GM12872 (cell line): ENCODE results near the gene RHOT2.

Experiments
- TF ChIP-seq, protein P1 (sequence below): IDR thresholded peaks from 3 replicates; pipeline ENCODE4 v1.5.1; 2011; ENCODE audit warnings: low read depth, mild to moderate bottlenecking, low read length, moderate library complexity; ENCODE audit not compliant: insufficient read depth

RHOT2 gene

DNA sequence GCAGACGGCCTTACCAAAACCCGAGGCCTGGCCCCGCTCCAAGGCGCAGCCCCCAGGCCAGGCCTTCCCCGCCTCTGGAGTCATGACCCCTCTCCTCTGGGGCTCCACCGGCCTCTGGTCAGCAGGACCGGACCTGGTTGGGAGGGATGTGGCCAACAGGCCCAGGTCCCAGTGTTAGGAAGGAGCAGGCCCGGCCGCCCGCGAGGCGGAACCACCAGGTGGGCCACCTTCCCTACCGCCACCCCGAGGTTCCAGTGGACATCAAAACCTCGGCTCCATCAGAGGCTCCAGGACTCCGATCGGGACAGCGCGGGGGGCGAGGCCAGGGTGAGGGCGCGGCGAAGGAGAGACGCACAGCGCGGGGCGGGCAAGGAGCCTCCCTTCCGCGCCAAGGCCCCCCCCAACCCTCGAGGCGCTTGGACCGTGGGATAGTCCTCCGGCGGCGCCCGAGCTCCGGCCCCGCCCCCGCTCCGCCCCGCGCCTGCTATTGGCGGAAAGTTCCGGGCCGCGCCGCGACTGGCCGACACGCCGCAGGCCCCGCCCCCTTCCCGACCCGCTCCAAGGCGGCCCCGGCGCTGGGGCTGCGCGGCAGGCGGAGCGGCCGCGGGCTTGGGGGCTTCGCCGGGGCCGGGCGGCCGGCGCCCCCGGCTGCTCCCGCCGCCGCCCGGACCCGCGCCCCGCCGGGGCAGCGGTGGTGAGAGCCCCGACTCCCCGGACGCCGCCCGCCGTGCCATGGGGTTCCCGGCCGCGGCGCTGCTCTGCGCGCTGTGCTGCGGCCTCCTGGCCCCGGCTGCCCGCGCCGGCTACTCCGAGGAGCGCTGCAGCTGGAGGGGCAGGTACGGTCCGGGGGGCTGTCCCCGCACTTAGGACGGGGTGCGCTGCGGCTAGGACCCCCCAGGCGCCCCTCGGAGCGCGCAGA, 46.9 kb downstream of the RHOT2 start, which contains the start of gene METRN:
Gene METRN (plus strand): TSS at position 561 of the 919 bp plus-strand sequence. CDS start 172 bp downstream, at position 733.
- TF ChIP-seq, protein P1, sequence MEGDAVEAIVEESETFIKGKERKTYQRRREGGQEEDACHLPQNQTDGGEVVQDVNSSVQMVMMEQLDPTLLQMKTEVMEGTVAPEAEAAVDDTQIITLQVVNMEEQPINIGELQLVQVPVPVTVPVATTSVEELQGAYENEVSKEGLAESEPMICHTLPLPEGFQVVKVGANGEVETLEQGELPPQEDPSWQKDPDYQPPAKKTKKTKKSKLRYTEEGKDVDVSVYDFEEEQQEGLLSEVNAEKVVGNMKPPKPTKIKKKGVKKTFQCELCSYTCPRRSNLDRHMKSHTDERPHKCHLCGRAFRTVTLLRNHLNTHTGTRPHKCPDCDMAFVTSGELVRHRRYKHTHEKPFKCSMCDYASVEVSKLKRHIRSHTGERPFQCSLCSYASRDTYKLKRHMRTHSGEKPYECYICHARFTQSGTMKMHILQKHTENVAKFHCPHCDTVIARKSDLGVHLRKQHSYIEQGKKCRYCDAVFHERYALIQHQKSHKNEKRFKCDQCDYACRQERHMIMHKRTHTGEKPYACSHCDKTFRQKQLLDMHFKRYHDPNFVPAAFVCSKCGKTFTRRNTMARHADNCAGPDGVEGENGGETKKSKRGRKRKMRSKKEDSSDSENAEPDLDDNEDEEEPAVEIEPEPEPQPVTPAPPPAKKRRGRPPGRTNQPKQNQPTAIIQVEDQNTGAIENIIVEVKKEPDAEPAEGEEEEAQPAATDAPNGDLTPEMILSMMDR, result no peak

DNA sequence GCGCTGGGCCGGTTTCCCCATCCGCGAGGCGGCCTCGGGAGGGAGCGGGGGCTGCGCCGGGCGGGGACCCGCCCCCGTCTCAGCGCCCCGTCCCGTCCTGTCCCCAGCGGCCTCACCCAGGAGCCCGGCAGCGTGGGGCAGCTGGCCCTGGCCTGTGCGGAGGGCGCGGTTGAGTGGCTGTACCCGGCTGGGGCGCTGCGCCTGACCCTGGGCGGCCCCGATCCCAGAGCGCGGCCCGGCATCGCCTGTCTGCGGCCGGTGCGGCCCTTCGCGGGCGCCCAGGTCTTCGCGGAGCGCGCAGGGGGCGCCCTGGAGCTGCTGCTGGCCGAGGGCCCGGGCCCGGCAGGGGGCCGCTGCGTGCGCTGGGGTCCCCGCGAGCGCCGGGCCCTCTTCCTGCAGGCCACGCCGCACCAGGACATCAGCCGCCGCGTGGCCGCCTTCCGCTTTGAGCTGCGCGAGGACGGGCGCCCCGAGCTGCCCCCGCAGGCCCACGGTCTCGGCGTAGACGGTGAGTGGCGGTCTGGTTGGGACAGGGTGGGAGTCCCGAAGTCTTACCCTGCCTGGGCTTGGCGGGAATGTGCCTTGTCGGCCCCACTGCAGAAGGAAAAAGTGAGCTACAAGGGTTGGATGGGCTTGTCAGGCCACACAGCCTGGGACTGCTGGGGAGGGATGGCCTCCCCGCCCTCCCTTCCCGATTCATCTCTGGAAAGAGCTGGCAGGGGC, 47.7 kb downstream of the RHOT2 start:
- TF ChIP-seq, protein P1, result peak; percentile 17; the same call in 1 of the 3 replicates

DNA sequence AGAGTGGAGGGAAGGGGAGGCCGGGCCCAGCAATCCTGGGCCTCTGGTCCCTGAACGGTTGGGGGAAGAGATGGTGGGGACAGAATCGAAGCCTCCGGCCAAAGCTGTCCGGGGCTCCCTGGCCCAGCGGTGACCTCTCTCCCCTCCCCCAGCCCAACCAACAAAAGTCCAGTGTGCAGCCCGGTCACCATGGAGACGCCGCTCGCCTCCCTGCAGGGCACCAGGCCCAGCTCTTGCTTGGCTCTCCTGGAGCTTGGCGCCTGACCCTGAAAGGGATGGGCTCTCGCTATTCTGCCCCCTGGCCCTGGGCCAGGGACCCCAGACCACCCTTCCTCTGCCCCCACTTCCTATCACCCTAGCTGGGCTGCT, 48.3 kb downstream of the RHOT2 start:
- TF ChIP-seq, protein P1, result no peak

DNA sequence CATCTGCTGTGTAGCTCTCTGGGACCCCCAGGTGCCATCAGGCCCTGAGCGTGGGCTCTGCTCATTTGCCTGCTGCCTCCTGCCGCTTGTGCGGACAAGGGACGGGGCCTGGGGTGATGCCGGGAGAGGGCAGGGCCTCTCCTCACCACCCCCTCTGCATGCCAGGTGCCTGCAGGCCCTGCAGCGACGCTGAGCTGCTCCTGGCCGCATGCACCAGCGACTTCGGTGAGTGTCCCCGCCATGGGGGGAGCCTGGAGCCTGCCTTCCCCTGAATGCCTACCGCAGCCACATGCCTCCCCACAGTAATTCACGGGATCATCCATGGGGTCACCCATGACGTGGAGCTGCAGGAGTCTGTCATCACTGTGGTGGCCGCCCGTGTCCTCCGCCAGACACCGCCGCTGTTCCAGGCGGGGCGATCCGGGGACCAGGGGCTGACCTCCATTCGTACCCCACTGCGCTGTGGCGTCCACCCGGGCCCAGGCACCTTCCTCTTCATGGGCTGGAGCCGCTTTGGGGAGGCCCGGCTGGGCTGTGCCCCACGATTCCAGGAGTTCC, 48.9 kb downstream of the RHOT2 start:
- TF ChIP-seq, protein P1, result no peak

DNA sequence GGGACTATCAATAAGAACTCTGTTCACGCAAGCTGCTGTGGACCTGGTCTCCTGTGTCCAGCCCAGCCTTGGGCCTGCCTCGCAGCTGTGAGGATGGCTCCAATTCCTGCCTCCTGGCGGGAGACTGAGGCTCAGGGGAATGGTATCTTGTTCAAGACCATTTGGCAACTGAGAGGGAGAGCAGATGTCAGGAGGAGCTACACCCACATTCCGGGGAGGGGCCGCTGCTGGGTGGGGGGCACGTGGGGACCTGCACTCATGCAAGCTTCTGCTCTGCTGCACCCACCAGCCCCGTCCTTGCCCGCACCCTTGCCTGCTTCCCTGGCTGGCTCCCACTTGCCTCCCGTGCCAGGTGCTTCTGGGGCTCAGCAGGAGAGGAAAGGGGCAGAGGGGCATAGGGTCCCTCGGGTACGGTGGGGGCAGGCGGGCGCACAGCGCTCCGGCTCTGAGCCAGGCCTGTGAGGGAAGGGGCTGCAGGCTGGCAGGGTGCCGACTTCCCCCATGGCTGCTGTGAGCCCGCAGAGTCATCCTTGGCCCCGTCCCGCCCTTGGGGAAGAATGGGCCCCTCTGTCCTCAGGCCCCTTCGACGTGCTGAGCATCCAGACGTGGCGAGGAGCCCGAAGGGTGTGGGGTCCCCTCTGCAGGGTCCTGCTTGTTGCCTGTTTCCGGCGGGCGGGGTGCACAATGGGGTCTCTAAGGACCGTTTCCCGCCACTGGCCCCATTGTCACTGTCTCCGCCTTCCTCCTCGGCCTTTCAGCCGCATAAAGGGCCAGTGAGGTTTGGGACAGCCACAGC, 49.7 kb downstream of the RHOT2 start:
- TF ChIP-seq, protein P1, result no peak

DNA sequence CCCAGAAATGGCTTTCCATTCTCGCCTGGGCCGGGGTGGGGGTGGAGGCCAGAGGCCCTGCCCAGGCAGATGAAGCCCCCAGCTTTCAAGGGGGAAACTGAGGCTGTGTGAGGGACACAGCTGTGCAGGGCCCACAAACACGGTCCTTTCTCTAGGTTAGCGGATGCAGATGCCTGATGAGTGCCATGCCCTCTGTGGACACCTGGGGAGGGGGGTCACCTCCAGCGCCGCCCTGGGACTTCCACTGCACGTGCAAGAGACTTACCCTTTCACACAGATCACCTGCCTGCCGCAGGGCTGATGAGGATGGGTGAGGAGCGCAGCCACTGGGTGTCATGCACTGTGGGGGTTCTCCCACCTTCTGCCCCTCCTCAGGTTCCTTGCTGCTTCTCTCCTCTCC, 50.5 kb downstream of the RHOT2 start:
- TF ChIP-seq, protein P1, result no peak
